Activated T-cell treated with anti-CD3 and anti-CD28 coated beads, Interleukin-2, amount 50 U/mL, for 4 hours (primary cell): ENCODE data around the gene MSX1. TPM values are rescaled to one million over a fixed set of nuclear protein-coding genes. Genes with fewer than 3 reads are reported as not detected.

Experiments
- ATAC-seq, 2 donors: fragments of 200-7000 bp; cut with Tn5 transposase; one replicate each; pipeline ENCODE4 v1.10.0; 2021
- DNase-seq: peaks from one replicate; pipeline ENCODE4 v3.0.0-alpha.2; 2020
- H3K27me3 Mint-ChIP-seq: one replicate; pipeline ENCODE4 v1.8.0; 2021; ENCODE audit warnings: low read depth, mixed read lengths
- H3K36me3 Mint-ChIP-seq: one replicate; pipeline ENCODE4 v1.8.0; 2022; ENCODE audit warnings: mixed read lengths; ENCODE audit not compliant: insufficient read depth
- H3K4me1 Mint-ChIP-seq: one replicate; pipeline ENCODE4 v1.8.0; 2021; ENCODE audit warnings: low read depth, mixed read lengths
- H3K4me3 Mint-ChIP-seq: one replicate; pipeline ENCODE4 v1.8.0; 2021; ENCODE audit warnings: mild to moderate bottlenecking, moderate library complexity, mixed read lengths
- H3K9me3 Mint-ChIP-seq: one replicate; pipeline ENCODE4 v1.8.0; 2021; ENCODE audit warnings: mixed read lengths
- total RNA-seq, 3 donors: library from RNA; stranded (reverse); gene quantifications; one replicate each; pipeline ENCODE4 v1.2.1, GENCODE V29; 2021

The MSX1 gene
- total RNA-seq, 3 donors from 2014 or later, result 0.14 TPM; not detected in 2

DNA sequence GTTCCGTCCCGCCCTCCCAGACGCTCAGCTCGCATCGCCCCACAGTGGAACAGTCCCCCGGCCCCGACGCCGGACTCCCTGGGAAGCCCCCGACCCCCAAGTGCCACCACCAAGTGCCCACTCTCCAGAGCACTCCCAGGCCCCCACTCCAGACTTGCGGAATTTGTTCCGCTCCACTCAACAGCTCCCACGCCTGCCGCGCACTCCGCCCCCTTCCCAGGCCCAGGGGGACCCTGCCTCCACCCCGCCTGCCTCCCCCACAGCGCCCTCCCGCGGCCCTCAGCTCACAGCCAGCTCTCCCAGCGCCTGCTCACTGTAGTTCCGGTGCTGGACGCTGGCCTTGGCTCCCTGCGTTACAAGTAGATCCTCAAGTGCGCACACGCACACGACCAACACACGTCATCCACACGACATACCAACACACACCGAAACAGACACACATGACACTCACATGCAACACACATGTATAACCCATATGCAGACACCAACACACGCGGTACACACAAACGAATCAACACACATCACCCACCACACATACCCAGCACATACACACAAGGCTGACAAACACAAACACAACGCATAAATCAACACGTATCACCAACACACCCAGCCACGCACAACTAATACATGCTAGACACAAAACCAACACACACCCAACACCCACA is 8.0 kb downstream of the MSX1 start:
- peaks cover 78% of the 10 kb centered on the region for H3K27me3 Mint-ChIP-seq
- no peak overlapping the region for H3K4me3 Mint-ChIP-seq
- H3K4me1 Mint-ChIP-seq, result peaks cover 18% of the 10 kb centered on the region
- no peaks in the 10 kb centered on the region for H3K9me3 Mint-ChIP-seq
- ATAC-seq, result no peak
- DNase-seq, result no peak
- H3K36me3 Mint-ChIP-seq, result no peaks in the 10 kb centered on the region

DNA sequence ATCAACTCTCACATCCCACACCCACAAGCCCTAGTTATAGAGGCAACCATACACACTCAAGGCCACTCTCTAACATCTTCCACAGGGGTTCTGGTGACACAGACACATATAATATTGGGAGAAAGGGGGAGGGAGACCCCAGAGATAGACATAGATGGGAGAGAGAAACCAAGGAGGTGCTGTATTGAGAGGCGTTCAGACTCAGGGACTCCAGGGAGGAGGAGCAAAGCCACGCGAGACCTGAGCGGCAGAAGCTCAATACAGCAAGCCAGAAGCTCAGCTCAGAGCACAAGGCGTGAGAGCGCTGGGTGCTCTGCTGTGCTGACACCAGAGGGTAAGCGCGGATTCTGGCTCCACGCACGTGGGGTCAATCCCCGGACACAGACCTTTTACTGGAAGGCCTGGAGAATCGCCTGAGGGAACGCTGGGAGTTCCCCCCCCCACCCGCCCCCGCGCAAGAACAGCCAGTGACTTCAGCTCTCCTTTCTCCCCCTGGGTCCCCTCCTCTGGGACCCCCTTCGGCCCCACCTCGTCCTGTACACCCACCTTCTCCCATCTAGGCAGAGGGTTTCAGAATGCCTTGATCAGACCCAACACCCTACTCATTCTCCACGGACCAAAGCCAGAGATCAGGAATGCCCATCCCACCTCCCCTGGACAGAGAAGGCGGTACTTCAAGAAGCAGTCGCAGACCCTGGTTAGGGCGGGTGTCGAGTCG is 8.7 kb downstream of the MSX1 start:
- H3K9me3 Mint-ChIP-seq, result no peaks in the 10 kb centered on the region
- peaks cover 18% of the 10 kb centered on the region for H3K4me1 Mint-ChIP-seq
- peaks cover 74% of the 10 kb centered on the region for H3K27me3 Mint-ChIP-seq
- H3K36me3 Mint-ChIP-seq, result no peaks in the 10 kb centered on the region
- no peak overlapping the region for H3K4me3 Mint-ChIP-seq
- no peak for ATAC-seq
- no peak for DNase-seq

DNA sequence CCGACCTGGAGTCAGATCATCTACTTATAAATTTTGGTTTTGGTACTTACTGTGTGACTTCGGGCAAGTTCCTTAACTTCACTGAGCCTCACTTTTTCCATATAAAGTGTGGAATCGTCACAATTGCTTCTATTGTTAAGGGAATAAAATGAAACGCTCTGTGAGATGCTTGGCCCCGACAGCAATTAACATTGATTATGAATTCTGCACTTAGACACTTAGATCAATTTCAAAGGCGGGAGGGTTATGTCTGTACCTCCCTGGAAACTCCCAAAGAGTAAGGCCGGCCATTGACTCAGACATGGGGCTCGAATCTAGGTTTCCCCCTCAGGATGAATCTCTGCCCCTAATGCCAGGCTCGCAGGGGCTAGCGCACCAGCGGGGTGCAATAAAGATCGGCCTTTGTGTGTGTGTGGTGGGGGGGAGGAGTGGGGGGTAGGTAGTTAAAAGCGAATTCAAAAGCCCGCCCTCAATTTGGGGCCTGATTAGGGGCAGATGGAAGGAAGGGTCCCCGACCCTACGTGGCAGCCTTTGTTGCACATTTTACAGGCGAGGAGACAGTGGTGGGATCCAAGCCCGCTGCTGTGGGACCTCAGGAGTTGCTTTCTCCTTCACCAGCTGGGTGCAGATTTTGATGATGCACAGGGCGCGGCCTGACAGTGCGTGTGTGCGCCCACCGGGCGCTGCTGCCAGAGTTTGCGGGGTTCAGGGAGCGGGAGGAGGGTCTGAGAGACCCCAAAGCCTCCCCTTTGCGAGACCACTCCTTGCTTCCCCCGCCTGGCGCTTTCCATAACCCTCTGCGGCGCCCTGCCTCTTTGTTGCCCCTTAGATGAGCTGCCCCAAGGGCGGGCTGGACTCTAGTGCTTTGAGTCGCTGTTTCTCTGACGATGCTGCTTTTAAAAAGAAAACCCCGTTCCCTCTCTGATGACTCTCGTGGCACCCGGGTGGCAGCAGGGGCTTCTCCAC is 9.6 kb downstream of the MSX1 start:
- Mint-ChIP-seq H3K9me3 (no peaks in the 10 kb centered on the region), H3K4me1 (peaks cover 18% of the 10 kb centered on the region), H3K36me3 (no peaks in the 10 kb centered on the region), H3K27me3 (peaks cover 78% of the 10 kb centered on the region), H3K4me3 (no peak overlapping the region)
- no peak for ATAC-seq
- DNase-seq, result no peak

DNA sequence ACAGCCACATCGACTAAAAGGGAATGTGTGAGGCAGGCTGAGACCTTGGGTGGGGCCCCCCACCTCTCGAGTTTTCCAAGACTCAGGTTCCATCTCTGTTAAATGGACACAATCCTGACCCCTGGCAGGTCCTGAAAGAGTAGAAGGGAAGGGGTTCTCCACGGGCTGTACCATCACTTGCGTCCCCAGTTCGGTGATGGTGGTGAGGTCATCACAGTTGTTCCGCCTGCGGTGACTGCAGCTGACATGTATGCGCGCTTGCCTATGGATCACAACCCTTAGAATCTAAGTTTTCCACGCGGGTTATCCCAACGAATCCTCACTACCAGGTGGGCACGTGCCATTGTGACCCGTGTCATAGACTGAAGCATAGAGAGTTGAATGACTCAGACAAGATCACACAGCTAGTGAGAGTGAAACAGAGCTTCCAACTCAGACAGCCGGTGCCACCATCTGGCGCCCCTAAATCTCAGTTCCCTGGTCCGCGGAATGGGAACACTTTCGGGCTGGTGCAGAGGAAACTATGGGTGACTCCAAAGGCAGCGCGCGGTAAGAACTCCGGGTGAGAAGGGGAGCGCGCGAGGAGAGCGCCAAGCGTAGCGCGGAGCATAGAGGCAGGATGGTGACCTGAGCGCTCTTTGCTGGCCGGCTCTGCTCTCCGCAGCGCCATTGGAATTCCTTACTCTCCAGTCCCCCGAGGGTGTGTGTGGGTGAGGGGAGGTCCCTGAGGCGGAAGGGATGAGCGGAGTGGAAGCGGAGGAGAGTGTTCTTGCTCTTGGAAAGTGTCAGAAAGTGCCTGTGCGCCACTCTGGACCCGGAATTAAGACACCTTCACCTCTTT is 10.5 kb downstream of the MSX1 start:
- H3K27me3 Mint-ChIP-seq, result peaks cover 78% of the 10 kb centered on the region
- no peak overlapping the region for H3K4me3 Mint-ChIP-seq
- DNase-seq (no peak), ATAC-seq (no peak)
- H3K9me3 Mint-ChIP-seq, result no peaks in the 10 kb centered on the region
- no peaks in the 10 kb centered on the region for H3K36me3 Mint-ChIP-seq
- peaks cover 18% of the 10 kb centered on the region for H3K4me1 Mint-ChIP-seq

DNA sequence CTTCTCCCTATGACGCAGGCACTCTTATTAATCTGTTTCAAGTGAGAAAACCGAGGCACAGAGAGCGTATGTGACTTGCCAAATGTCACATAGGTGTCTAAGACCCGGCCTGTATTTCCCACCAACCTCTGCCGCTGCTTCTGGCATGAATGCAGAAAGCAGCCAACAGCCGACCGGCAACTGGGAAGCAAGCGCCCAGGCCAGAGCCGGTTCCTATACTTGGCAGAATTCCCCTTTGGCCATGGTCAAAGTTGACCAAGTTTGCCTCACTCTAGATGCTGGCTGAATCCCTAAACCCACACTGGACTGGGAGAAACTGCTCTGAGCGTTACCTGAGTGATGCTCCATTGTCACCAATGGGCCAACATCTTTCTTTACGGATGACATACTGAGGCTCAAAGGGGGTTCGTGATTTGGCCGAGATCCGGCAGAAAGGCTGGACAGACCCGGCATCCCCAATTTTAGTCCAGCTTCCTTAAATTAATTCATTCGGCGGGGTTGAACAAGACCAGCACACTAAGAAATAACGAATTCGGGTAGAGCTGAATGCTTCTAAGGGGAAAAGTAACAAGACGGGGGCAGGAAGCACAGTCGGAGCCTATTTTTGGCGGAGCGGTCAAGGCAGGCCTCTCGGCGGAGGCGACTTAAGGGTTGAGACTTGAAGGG is 11.2 kb downstream of the MSX1 start:
- DNase-seq (no peak), ATAC-seq (no peak)
- no peaks in the 10 kb centered on the region for H3K36me3 Mint-ChIP-seq
- H3K27me3 Mint-ChIP-seq, result peaks cover 78% of the 10 kb centered on the region
- H3K4me3 Mint-ChIP-seq, result no peak overlapping the region
- peaks cover 16% of the 10 kb centered on the region for H3K4me1 Mint-ChIP-seq
- no peaks in the 10 kb centered on the region for H3K9me3 Mint-ChIP-seq

DNA sequence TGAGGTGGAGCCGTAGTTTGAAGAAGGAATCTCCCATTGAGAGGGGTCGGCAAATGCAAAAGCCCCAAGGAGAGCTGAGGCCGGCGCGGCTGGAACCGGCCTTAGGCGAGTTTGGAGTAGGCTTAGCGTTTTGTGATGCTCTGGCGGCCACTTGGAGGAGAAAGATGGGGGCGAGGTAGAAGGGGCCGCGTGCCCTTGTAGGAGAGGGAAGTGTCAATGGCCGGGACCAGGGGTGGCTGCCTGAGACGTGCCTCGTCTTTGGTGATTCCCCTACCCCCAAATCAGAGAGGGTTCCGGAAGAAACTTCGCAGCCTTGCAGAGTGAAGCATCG is 11.7 kb downstream of the MSX1 start:
- no peak overlapping the region for H3K4me3 Mint-ChIP-seq
- ATAC-seq, result no peak
- H3K4me1 Mint-ChIP-seq, result peaks cover 13% of the 10 kb centered on the region
- no peaks in the 10 kb centered on the region for H3K36me3 Mint-ChIP-seq
- DNase-seq, result no peak
- H3K27me3 Mint-ChIP-seq, result peaks cover 77% of the 10 kb centered on the region
- H3K9me3 Mint-ChIP-seq, result no peaks in the 10 kb centered on the region

DNA sequence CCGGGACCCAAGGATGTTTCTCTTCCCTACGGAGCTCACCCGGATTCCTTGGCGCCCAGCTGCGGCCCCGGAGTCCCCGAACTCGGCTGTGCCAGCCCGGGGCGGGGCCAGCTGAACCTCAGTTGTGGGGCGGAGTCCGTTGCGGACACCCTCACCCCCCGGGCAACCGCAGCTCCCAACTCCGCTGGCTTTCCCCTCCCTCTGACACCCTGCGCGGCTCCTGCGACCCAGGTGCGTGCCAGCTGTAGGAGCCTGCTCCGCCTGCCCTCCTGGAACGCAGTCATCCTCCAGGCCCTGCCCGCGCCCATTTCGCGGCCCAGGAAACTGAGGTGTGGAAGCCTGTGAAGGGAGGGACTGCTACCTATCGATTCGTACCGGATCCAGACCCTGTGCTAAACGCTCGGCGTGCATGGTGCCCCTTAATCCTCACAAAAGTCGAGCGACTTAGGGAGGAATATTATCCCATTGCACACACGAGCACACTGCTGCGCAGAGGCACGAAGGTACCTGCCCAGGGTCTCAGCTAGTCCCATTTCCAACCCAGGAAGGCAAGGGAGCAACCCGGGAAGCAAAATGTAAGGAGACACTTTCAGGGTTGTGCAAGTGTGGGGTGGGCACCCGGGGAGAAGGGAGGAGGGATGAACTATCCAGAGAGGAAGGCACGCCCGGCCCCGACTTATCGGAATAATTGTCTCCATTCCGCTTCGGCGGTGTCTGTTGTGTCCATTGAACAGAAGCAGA is 12.3 kb downstream of the MSX1 start:
- DNase-seq, result no peak
- H3K4me3 Mint-ChIP-seq, result no peak overlapping the region
- no peaks in the 10 kb centered on the region for H3K9me3 Mint-ChIP-seq
- H3K4me1 Mint-ChIP-seq, result peaks cover 9% of the 10 kb centered on the region
- no peak for ATAC-seq
- peaks cover 73% of the 10 kb centered on the region for H3K27me3 Mint-ChIP-seq
- no peaks in the 10 kb centered on the region for H3K36me3 Mint-ChIP-seq

DNA sequence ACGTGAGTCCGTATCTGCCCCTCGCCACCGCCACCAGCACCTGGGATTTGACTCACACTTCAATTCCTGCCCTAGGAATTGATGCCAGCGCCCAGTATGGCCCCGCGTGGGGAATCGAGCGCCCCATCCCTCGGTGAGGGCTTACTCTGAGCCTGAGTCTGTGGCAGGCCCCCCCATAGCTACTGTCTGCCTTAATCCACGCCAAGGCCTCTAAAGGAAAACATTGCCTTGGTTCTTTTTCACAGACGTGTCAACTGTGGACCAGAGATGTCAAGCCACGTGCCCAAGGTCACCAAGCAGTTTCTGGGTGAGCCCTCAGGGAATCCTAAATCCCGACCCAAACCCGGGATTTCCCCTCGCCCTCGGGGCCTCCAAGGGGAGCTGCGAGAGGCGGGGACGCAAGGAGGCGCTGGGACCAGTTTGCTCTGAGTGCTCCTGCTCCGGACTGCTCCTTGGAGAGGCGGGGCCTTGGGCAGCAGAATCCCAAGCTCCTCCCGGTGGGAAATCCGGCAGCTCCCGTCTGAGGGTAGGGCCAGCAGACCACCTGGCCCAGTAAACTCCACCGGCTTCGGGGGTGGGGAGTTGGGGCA is 12.9 kb downstream of the MSX1 start:
- H3K4me3 Mint-ChIP-seq, result no peak overlapping the region
- peaks cover 75% of the 10 kb centered on the region for H3K27me3 Mint-ChIP-seq
- ATAC-seq (no peak), DNase-seq (no peak)
- H3K36me3 Mint-ChIP-seq, result no peaks in the 10 kb centered on the region
- peaks cover 9% of the 10 kb centered on the region for H3K4me1 Mint-ChIP-seq
- no peaks in the 10 kb centered on the region for H3K9me3 Mint-ChIP-seq

DNA sequence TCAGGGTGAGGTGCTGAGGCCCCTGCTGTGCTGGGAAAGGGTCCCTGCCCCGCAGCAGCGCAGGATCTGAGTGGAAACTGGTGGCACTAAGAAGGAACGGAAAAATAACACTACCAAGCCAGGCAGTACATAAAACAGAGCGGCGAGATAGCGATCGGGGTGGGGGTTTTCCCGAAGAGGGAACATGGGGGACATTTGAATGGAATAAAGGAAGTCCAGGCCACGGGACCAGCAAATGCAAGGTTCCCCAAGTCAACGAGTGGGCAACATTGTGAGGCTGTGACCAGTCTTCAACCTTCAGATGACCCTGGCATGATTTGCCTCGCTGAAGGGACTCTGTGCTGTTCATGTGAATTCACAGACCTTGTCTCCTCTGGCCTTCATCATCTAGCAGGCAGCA is 13.7 kb downstream of the MSX1 start:
- Mint-ChIP-seq H3K9me3 (no peaks in the 10 kb centered on the region), H3K4me1 (peaks cover 9% of the 10 kb centered on the region), H3K36me3 (no peaks in the 10 kb centered on the region), H3K27me3 (peaks cover 75% of the 10 kb centered on the region), H3K4me3 (no peak overlapping the region)
- DNase-seq (no peak), ATAC-seq (no peak)

DNA sequence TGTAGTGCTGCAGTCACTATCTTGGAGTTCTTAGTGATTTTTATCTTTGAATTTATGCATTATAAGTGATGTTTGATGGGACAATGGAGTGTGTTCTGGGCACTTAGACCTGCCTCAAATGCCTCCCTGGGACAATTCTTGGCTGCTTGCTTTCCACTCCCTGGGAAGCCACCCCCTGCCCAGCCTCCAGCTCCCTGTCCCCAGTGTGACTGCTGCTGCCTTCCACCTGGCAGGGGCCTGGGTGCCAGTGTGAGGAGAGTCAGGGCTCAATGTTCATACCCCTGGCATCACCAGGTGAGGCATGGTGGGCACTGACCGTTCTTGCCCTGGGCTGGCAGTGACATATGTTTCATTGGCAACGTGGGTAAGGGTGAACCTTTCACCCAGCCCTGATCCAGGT is 14.8 kb downstream of the MSX1 start:
- no peak for ATAC-seq
- peaks cover 66% of the 10 kb centered on the region for H3K27me3 Mint-ChIP-seq
- peaks cover 9% of the 10 kb centered on the region for H3K4me1 Mint-ChIP-seq
- H3K4me3 Mint-ChIP-seq, result no peak overlapping the region
- no peaks in the 10 kb centered on the region for H3K36me3 Mint-ChIP-seq
- DNase-seq, result no peak
- H3K9me3 Mint-ChIP-seq, result no peaks in the 10 kb centered on the region

DNA sequence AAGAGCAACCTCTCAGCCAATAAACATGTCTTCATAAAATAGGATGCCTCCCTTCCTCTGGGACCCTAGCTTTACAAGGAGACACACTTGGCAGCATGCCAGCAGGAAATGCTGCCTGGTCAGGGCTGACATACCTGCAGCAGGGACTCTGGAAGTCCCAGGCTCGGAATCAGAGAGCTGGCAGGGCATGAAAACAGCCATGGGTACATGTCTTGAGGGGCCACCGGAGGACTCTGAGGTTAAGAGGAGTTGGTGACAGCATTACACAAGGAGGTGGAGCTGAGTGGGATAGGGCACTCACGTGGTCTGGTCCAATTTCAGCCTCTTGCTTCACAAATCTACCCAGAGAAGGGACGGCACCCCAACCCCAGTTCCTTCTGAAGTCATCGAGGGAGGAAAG is 15.7 kb downstream of the MSX1 start:
- Mint-ChIP-seq H3K27me3 (peaks cover 57% of the 10 kb centered on the region), H3K9me3 (no peaks in the 10 kb centered on the region), H3K36me3 (no peaks in the 10 kb centered on the region), H3K4me1 (peaks cover 6% of the 10 kb centered on the region), H3K4me3 (no peak overlapping the region)
- ATAC-seq (no peak), DNase-seq (no peak)

DNA sequence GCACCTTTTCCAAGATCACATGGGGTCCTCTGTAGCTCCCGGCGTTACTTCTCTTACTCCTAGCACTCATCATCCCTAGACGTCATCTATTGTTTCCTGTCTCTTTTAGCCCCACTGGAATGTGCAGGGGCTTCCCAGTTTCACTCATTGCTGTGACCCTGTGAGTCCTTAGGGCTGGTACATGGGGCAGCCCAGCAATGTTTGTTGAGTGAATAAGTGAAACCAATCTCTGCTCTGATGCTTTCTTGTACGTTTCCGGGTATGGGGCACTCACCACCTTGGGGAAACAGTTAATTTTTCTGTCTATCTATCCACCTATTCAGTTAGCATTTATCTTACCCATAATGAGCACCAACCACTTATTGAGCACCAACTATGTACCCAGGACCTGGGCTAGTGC is 16.1 kb downstream of the MSX1 start:
- no peak for ATAC-seq
- Mint-ChIP-seq H3K9me3 (no peaks in the 10 kb centered on the region), H3K4me1 (peaks cover 6% of the 10 kb centered on the region), H3K36me3 (no peaks in the 10 kb centered on the region), H3K27me3 (peaks cover 52% of the 10 kb centered on the region), H3K4me3 (no peak overlapping the region)
- DNase-seq, result no peak
